HL-60 (cell line): ENCODE data around the gene ZNF107.

ENCODE experiments used
- DNase-seq, 2 experiments: peaks; one replicate each; pipeline ENCODE4 v3.0.0-alpha.2; 2010 to 2020; ENCODE audit warnings: low read depth in 1 of 2, low spot score in 1 of 2
- H3K27ac ChIP-seq: fragments of 250-450 bp; sonication (Bioruptor Pico); replicated peaks from 2 replicates; pipeline ENCODE4 v1.5.1; 2020; ENCODE audit warnings: mild to moderate bottlenecking, moderate library complexity
- H3K27me3 ChIP-seq: fragments of 250-450 bp; sonication (Bioruptor Pico); 2 replicates; pipeline ENCODE4 v1.5.1; 2021; ENCODE audit warnings: mild to moderate bottlenecking, moderate library complexity; ENCODE audit not compliant: insufficient read depth, poor library complexity, severe bottlenecking
- H3K4me3 ChIP-seq: replicated peaks from 2 replicates; pipeline ENCODE4 v1.5.1; 2011; ENCODE audit warnings: mild to moderate bottlenecking, control low read depth, low read length; ENCODE audit not compliant: insufficient read depth
- GABPA ChIP-seq: IDR thresholded peaks from 2 replicates; pipeline ENCODE4 v1.6.1; 2012; ENCODE audit warnings: low read depth
- POLR2AphosphoS5 ChIP-seq: IDR thresholded peaks from 2 replicates; pipeline ENCODE4 v1.6.1; 2012; ENCODE audit warnings: low read depth
- SPI1 ChIP-seq: IDR thresholded peaks from 2 replicates; pipeline ENCODE4 v1.6.1; 2012; ENCODE audit warnings: low read depth, mild to moderate bottlenecking, borderline replicate concordance
- TF ChIP-seq, protein P1 (sequence below): IDR thresholded peaks from 2 replicates; pipeline ENCODE4 v1.6.1; 2012; ENCODE audit warnings: low read depth; ENCODE audit not compliant: insufficient replicate concordance
- TF ChIP-seq, protein P2 (sequence below): IDR thresholded peaks from one replicate; pipeline ENCODE4 v1.5.1; 2011; ENCODE audit warnings: low read length, control low read depth, inconsistent platforms; ENCODE audit not compliant: insufficient read depth

ZNF107 gene

DNA sequence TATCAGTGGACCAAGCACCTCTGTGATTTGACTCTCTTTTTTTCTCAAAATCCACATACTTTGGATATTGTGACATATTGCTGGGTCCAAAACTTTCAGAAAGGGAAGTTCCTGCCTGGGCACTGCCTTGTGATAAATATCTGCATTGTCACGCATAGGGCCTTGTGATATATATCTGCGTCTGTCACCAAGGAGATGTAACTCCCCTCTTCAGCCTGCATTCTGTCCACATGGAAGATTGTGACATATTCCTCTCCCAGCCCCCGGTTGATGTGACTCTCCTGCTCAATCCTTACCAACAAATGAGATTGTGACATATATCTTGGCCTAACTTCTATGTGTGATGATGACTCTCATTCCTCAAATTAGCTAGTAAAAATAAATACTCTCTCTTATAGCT lies 25.4 kb upstream of the ZNF107 start:
- H3K27ac ChIP-seq: peak overlapping the region; percentile 32; the same call in 1 of the 2 replicates
- no peak overlapping the region for H3K4me3 ChIP-seq
- TF ChIP-seq SPI1 (no peak), POLR2AphosphoS5 (no peak), GABPA (no peak)
- TF ChIP-seq, protein P1, sequence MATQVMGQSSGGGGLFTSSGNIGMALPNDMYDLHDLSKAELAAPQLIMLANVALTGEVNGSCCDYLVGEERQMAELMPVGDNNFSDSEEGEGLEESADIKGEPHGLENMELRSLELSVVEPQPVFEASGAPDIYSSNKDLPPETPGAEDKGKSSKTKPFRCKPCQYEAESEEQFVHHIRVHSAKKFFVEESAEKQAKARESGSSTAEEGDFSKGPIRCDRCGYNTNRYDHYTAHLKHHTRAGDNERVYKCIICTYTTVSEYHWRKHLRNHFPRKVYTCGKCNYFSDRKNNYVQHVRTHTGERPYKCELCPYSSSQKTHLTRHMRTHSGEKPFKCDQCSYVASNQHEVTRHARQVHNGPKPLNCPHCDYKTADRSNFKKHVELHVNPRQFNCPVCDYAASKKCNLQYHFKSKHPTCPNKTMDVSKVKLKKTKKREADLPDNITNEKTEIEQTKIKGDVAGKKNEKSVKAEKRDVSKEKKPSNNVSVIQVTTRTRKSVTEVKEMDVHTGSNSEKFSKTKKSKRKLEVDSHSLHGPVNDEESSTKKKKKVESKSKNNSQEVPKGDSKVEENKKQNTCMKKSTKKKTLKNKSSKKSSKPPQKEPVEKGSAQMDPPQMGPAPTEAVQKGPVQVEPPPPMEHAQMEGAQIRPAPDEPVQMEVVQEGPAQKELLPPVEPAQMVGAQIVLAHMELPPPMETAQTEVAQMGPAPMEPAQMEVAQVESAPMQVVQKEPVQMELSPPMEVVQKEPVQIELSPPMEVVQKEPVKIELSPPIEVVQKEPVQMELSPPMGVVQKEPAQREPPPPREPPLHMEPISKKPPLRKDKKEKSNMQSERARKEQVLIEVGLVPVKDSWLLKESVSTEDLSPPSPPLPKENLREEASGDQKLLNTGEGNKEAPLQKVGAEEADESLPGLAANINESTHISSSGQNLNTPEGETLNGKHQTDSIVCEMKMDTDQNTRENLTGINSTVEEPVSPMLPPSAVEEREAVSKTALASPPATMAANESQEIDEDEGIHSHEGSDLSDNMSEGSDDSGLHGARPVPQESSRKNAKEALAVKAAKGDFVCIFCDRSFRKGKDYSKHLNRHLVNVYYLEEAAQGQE: no peak
- TF ChIP-seq, protein P2, sequence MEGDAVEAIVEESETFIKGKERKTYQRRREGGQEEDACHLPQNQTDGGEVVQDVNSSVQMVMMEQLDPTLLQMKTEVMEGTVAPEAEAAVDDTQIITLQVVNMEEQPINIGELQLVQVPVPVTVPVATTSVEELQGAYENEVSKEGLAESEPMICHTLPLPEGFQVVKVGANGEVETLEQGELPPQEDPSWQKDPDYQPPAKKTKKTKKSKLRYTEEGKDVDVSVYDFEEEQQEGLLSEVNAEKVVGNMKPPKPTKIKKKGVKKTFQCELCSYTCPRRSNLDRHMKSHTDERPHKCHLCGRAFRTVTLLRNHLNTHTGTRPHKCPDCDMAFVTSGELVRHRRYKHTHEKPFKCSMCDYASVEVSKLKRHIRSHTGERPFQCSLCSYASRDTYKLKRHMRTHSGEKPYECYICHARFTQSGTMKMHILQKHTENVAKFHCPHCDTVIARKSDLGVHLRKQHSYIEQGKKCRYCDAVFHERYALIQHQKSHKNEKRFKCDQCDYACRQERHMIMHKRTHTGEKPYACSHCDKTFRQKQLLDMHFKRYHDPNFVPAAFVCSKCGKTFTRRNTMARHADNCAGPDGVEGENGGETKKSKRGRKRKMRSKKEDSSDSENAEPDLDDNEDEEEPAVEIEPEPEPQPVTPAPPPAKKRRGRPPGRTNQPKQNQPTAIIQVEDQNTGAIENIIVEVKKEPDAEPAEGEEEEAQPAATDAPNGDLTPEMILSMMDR: no peak
- no peaks in the 10 kb centered on the region for H3K27me3 ChIP-seq
- DNase-seq: peak; percentile 55 to 69

GRCh38 chr7:64642046-64642445 lies 23.9 kb upstream of the ZNF107 start:
- DNase-seq: no peak
- TF ChIP-seq, protein P2: no peak
- TF ChIP-seq SPI1 (no peak), POLR2AphosphoS5 (no peak), GABPA (no peak)
- TF ChIP-seq, protein P1: no peak
- Histone ChIP-seq H3K27me3 (no peaks in the 10 kb centered on the region), H3K27ac (no peak overlapping the region), H3K4me3 (no peak overlapping the region)

DNA sequence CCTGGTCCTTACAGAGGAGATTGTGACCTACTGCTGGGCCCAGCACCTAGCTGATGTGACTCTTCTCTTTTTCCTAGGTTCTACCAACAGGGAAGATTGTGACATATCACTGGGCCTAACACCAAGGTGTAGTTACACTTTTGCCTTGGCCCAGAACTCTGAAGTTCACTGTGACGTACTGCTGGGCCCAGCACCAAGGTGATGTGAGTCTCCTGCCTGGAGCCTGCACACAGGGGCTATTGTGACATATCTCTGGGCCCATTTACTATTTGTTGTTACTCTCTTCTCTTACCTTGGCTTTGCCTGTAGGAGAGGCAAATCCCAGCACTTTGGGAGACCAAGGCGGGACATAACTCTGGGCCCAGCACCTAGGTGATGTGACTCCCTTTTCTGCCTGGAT lies 23.1 kb upstream of the ZNF107 start:
- no peak overlapping the region; the same call in 1 of the 2 replicates for H3K27ac ChIP-seq
- H3K27me3 ChIP-seq: no peaks in the 10 kb centered on the region
- no peak for DNase-seq
- TF ChIP-seq, protein P1: no peak
- TF ChIP-seq SPI1: no peak
- no peak for TF ChIP-seq GABPA
- TF ChIP-seq, protein P2: no peak
- TF ChIP-seq POLR2AphosphoS5: no peak
- H3K4me3 ChIP-seq: no peak overlapping the region
